NCI-H1105 treated with DMSO at 0.1 percent for 48 hours (cell line): ENCODE measurements around the gene DCTN3.

Experiments used
- DNase-seq: peaks from one replicate; lab custom pipeline; 2025; lab: John Stamatoyannopoulos, UW

The DCTN3 gene

DNA sequence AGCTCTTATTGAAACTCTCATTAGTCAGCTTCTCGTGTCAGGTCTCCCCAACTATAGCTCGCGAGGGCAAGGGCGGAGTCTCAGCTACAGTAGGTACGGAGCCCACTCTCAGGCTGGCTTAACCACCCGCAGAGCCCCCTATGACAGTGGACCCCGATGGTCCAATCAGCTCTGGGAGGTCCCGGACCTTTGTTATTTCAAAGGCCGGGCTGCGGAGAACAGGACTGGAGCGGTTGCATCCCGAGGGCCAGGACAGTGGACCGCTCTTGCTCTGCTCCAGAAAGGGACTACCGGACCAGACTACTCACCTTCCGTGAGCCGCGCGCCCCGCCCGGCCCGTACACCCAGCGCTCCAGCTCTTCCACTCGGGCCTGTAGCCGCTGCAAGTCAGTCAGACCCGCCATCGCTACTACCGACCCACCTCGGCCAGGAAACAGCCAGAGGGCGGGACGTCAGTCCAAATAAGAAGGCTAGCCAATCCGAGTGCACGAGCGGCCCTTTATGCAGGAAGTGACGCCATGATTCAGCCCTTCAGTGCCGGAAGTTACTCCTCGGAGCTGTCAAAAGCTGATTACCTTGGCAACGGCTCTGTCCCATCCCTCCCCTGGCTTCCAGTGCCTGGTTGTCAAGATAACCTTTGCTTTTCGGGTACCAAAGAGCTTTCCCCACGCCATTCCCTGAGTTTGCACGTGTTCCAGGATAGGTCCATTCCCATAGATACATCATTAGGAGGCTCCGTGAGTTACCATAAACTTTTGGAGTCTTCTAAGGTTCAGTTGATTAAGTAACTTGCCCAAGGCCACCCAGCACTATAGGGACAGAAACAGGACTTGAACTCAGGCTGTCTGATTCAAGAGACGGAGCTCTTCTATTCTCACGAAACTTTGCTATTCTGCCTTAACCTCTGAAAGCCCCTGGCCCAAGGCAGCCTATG, at the start of gene DCTN3:
Gene DCTN3, minus strand, starts transcription at position 435 of the 934 bp plus-strand sequence. Its CDS starts 31 bp downstream, at position 404.
- DNase-seq: peak; percentile 95

DNA sequence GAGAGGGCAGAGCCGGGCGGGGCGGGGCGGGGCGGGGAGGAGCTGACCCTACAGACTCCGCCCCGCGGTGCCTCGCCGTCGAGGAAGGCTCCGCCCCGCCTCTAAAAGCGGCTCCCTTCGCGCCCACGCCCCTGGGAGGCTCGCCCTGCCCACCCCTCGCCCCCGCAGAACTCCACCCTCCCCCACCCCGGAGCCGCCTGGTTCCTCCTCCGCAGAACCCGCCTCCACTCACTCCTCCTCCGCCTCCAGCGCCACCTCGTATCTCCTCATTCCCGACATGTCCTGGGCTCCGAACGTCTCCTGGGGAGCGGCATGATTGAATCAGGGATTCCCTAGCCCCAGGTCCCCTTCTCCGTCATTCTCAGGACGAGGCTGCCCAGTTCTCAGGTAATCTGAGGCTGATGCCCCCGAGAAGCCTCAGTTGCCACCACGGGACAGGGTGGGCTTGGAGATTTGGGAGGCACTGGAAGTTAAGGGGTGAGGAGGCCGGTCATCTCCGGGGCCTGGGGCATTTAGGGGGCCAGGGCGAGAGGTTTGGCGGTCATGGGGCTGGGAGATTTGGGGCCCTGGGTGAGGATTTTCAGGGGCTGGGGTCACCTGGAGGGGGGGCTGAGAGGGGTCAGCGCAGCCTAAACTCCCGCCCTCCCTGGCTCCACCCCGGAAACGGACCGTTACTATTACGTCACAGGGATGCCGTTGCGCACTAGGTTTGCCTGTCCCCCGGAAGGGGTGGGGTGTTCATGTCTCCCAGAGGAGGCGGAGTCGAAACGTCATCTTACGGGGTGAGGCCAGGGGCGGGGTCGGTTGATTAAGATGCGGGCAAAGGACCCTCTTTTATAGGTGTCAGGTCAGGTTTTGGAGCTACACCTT, 45.3 kb upstream of the DCTN3 start:
- peak; percentile 90 for DNase-seq

DNA sequence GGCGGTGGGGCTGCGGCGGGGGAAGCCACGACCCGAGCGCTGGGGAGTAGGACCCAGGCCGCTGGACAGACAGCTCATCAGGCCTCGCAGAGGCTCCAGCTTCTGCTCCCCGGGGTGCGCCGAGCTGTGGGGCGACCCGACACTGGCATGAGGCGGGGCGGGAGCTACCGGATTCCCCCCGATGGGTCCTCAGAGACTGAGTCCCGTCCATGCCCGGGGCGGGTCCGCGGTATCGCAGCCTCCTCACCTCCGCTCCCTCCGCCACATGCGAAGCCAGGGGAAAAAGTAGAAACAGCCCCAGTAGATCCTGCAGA, 44.7 kb upstream of the DCTN3 start:
- DNase-seq: no peak

DNA sequence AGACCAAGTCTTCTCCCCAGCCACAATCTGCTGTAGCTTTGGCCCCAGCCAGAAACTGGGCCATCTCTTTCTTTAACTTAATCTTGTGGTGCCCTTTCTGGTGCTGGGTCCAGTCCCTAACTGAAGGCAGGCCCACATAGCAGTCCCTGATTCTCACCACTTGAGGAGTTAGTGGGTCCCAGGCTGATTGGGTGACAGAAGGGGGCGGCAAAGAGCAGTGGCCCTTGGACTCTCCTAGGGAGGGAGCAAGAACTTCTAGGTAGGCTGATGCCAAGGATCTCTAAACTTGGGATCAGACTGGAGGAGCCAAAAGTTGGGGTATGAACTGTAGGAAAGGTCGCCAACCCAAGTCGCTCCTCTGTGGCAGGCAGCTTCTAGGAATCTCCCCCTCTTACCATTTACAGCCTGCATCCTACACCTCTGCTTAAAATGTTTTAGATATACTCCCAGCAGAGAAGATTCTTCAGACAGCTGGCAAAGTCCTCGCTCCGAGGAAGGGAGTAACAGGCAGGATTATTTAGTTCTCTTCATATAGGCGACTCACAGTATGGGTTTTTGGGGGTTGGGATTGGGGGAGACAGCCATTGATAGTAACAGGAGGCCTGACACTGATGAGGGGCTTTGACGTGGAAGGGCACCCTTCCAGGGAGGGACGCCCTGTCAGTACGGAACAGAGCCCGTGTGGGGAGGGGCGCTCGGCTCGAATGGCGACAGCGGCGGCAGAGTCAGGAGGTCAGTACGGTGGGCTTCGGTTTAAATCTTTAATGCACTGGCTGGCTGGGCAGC, 44.2 kb upstream of the DCTN3 start:
- DNase-seq: no peak

DNA sequence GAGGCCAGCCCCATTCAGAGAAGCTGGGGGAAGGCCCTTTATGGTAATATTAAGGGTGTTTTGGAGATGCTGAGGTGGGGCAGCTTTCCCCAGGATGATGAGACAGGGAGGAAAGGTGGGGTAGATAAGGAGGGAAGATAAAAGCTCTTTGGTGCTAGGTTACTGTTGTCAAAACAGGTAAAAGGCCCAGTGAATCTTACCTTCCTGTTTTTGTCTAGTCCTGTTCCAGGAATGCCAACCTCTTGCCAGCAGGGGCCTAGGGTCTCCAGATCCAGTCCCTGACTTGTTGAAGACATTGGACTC, 43.0 kb upstream of the DCTN3 start:
- DNase-seq: no peak

DNA sequence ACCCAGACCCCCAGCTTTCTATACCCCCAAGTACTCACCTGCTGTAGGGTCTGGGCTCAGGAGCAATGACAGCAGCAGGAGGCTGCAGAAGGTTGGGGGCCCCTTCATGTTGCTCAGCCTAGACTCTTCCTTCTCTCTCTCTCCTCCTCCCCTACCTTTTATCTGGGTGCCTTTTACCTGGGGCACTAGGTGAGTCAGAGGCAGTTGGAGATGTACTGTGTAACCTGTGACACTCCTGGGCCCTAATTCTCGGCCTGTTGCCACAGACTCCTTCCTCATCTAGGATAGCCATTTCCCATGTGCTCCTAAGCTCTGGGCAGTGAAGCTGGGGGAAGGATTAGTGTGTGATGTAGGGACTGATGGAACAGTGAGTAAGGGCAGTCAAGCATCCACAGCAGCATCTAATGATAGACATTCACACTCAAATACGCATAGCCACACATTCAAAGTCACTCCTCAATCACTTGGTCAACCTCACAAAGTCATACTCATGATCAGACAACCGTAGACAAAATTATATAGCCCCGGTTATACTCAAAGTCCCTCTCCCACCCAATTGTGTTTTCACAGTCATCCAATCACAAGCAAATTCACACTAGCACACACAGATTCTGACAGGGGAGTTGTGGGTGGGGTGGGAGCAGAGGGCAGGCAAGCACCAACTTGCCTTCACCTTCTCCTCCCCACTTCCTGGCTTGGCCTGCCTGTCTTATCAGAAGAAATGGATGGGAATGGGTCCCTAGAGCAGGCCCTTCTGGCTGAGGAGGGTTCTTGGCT, 42.4 kb upstream of the DCTN3 start, which contains the start of gene CCL27:
Gene CCL27, minus strand, starts transcription at position 132 of the 777 bp plus-strand sequence. Its CDS starts 24 bp downstream, at position 108.
- no peak for DNase-seq

DNA sequence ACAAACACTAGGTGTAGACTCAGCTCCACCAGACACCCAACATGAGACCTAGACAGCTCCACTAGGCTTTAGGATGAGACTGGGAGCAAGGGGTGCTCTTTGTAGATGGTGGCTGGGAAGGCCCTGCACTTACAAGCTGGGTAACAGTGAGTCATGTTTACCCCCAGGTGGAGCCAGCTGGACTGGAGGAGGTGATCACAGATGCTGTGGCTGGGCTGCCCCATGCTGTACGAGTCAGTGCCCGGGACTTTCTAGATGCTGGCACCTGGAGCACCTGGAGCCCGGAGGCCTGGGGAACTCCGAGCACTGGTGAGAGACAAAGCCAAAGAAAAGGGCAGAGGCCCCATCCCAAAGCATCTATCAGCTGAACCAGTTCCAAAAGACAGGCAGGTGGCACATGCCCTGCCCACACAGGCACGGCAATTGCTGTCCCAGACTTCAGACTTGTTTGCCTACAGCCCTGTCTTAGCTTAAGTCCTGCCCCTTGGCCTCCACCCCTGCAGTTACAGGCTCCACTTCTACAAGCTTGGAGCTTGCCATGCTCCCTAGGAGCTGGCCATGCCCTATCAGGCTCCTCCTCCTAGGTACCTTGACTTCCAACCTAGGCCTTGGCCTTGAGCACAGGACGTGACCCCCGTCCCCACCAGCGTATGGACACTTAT, 39.4 kb upstream of the DCTN3 start:
- DNase-seq: peak; percentile 4

DNA sequence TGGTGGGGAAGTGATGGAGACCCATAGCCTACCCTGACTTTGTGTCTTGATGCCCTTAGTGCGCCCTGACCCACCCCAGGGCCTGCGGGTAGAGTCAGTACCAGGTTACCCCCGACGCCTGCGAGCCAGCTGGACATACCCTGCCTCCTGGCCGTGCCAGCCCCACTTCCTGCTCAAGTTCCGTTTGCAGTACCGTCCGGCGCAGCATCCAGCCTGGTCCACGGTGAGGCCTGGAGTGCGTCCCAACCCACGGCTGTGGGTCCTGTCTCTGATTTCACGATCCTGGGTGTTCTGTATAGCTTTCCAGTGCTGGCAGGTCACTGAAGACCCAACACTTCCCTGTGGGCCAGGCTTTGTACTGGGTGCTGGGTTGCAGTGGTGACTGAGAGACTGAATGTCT, 38.2 kb upstream of the DCTN3 start:
- no peak for DNase-seq

DNA sequence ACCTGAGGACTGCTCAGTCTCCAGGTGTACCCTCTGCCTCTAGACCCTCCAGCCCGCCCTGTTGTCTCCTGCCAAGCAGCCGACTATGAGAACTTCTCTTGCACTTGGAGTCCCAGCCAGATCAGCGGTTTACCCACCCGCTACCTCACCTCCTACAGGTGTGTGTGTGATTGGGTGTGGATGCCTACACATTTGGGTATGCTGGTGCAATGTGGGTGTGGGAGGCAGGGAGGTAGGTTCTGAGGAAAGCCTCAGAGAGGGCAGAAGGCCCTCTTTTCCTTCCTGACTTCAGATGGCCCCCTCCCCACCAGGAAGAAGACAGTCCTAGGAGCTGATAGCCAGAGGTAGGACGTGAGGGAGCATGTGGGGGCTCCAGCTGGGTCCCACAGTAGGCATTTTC, 36.7 kb upstream of the DCTN3 start:
- DNase-seq: no peak

DNA sequence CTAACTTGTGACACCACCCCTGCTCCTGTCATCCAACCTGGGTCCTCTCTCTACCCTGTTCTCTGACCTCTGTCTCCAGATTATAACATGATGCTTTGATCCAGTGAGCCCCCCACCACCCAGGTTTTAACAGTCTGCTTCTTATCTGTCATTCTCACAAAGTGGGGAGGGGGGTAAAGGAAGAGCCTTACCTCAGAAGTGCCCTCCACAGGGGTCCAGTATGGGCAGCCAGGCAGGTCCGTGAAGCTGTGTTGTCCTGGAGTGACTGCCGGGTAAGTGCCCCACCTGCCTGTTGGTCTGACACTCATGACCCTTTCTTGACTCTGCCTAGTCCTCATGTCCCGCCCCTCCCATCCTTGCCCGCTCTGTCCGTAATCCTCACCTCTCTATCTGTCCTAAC, 35.1 kb upstream of the DCTN3 start:
- no peak for DNase-seq

DNA sequence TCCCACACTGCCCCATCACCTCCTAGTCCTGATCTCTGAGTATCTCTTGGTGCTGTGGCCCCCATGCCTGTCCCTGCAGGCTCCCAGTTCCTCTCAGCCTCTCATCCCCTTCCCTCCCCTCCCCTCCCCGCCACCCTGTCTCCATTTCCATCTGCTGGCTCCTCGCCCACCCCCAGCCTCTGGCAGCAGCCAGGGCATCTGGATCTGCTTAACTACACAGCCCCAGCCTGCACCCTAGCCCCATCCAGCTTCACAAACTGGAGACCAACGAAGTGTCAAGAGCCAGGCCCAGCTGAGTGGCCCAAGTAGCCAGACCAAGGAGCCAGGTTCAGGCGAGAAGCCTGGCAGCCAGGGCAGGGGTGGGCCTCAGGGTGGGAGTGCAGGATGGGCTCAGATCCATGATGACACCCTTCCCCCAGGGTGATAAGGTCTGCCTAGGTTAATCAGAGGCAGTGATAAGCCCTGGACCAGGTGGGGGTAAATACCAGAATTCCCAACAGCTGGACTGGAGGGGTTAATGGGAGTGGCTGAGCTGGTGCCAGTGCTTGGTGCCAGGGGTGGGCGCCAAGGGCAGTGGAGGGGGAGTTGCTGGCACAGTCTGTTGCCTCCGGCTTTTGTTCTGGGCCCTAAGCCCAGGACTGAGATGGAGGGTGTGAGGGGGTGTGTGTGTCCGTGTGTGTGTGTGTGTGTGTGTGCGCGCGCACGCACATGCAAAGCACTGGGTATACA, 34.2 kb upstream of the DCTN3 start:
- DNase-seq: peak; percentile 76

DNA sequence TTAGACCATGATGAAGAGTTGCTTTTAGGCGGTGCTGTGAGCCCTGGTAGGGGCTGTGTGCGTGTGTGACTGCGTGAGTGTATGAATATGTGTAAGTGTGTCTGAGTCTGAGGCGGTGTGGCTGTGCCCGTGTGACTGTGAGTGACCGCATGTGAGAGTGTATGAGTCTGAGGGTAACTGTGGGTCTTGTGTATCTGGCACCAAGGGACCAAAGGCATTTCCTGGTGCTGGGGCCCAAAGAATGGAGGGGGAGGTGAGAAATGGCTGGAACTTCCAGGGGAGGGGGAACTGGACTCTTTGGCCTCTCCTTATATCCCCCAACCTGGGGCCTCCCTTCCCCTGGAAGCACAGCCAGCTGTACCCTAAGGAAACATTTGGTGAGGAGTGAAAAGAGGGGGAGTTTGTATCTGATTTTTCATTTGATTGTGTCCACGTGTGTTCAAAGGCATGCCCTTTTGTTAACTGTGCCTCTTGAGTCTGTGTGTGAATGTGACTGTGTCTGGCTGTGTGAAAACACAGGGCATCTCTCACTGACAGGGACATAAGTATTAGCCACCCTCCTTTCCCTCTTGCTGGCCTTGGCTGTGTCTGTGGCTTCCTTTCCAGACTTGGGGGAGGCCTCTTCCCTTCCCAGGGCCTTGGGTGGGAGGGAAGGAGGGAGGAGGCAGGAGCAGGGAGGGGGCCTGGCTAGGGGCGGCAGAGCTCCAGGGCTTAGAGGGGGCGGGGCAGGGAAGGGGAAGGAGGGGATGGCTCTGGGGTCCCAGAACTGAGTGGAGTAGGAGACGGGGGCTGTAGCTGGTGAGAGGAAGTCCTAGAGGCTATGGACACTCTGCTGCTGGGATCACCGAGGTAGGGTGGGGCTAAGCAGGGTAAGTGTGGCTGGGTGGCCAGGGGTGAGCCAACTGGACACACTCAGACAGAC, 33.1 kb upstream of the DCTN3 start:
- no peak for DNase-seq

DNA sequence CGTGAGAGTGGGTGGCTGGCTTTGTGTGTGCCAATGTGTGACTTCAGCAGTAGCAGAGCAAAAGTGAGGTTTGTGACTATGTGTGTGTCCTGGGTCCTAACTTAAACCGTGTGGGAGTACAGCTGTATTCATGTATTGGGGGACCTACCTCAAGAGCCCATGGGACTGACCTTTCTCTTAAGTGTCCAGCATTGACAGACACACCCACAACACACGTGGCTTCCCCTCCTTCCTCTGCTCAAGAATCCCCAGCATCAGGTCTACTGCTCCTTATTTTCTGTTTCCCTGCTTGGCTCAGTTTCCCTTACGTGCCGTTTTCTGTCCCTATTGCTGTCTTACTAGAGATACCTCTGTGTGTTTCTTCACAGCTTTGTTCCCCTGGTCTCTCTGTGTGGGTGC, 32.3 kb upstream of the DCTN3 start:
- no peak for DNase-seq

DNA sequence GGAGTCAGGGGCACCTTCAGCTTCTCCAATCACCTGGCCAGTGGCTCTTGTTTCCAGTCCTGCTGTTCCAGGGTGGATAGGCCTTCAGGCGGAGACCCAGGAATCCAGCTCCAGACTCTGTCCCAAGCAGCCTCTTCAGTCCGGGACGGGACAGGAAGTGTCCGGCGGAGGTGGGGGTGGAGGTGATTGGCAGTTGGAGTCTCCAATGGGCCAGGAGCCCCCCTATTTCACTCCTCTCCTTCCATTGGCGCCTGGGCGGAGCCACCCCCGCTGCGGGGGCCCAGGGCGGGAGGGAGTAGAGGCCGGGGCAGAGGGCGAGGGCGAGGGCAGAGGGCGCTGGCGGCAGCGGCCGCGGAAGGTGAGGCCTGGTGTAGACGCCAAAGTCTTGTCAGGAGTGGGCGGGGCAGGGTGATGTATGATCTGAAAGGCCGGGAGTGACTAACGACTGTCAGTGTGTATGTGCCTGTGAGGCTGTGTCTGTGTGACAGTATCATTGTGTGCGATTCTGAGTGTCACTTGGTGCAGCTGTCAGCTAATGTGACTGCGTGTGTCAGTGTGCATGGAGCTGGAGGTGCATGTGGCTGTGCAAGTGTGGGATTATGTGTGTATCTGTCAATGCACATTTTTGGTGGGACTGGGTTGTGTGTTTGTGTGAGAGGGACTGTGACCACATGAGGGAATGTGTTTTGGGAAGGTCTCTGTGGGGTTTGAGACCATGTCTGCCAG, 31.7 kb upstream of the DCTN3 start, which contains the start of gene IL11RA:
Gene IL11RA, plus strand, starts transcription at position 310 of the 726 bp plus-strand sequence. CDS start 3,033 bp downstream, outside the sequence.
- peak; percentile 35 for DNase-seq

DNA sequence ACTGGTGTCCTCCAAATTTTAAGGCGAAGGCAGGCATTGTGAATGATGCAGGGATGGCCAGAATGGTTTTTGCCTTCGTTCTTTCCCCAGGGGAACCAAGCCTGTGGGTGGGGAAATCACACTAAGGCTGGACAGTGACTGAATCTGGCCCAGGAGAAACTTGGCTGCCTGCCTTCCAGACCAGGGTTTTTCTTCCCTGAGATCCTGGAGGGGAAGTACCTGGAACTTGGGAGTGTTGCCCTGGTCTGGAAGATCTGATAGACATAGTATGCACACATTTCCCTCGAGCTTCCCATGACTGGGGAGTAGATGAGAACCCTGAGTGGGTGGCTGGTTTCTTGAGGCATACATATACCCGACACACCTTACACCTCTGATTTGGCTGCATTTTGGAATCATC, 31.0 kb upstream of the DCTN3 start:
- no peak for DNase-seq

DNA sequence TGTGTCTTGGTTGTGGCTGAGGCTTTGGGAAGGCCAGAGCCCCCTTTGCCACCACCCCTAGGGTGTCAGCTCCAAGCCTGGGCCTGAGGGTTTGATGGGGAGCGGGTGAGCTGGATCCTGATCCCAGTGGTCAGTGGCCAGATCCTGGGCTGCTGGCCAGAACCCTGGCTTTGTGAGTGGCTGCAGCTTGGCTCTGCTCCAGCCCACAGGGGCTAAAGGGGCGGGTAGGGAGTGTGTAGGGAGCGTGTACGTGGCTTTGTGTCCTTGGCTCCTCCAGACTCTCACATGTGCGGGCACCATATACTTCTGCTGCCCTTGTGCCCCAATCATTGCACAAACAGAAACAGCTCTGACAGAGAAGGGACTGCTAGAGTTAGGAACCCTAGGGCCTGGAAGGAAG, 30.5 kb upstream of the DCTN3 start:
- DNase-seq: no peak

DNA sequence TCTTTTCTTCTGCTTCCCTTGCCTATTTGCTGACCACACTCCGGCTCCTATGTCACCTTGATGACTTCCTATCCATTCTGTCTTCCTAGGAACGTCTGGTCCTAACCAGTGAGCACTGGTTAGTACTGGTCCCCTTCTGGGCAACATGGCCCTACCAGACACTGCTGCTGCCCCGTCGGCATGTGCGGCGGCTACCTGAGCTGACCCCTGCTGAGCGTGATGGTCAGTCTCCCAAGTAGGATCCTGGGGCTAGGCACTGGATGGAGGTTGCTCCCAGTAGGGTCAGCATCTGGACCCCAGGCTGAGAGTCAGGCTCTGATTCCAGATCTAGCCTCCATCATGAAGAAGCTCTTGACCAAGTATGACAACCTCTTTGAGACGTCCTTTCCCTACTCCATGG, 28.4 kb upstream of the DCTN3 start:
- DNase-seq: no peak

DNA sequence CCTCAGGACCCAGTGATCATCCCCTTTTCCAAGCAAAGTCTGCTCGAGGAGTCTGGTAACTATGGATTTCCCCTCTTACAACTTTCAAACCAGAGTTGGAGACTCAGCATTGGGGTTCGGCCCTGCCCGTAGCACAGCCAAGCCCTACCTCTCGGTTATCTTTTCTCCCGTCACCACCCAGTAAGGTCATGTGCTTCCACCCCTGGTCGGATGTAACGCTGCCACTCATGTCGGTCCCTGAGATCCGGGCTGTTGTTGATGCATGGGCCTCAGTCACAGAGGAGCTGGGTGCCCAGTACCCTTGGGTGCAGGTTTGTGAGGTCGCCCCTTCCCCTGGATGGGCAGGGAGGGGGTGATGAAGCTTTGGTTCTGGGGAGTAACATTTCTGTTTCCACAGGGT, 27.4 kb upstream of the DCTN3 start:
- no peak for DNase-seq

DNA sequence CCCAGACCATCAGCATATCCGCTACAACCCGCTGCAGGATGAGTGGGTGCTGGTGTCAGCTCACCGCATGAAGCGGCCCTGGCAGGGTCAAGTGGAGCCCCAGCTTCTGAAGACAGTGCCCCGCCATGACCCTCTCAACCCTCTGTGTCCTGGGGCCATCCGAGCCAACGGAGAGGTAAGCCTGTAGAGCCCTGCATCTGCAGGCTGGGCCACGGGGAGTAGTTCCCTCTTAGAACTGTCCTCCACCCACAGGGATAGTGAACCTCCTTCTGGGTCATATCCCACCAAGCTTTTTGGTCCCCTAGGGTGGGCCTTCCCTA, 26.7 kb upstream of the DCTN3 start:
- no peak for DNase-seq
